Vagina (tissue), 2 donors: Measurements from ENCODE around the gene HRH1. TPM values are rescaled to one million over a fixed set of nuclear protein-coding genes. Genes with fewer than 3 reads are reported as not detected.
A peak's percentile ranks its signal among the peaks of the same experiment; 100 is the strongest.
"Not testable (repeated sequence)": the region's sequence is repeated elsewhere in the genome, so short reads cannot be mapped to it uniquely, and the experiment has no call there.

ENCODE experiments used
- DNase-seq, 2 donors: peaks; one replicate each; pipeline ENCODE4 v3.0.0-alpha.2; 2017; ENCODE audit errors: extremely low spot score in 2 of 2
- H3K27ac ChIP-seq: fragments of 200-600 bp; sonication (generic); one replicate; pipeline ENCODE4 v1.5.1; 2019
- H3K27me3 ChIP-seq: fragments of 200-600 bp; sonication (generic); one replicate; pipeline ENCODE4 v1.5.1; 2019
- H3K36me3 ChIP-seq, 2 donors: fragments of 200-600 bp; sonication (generic); one replicate each; pipeline ENCODE4 v1.5.1; 2017 to 2019
- H3K4me1 ChIP-seq: fragments of 200-600 bp; sonication (generic); one replicate; pipeline ENCODE4 v1.5.1; 2019
- H3K4me3 ChIP-seq, 2 donors: fragments of 200-600 bp; sonication (generic); 1 replicate in 1 of 2; 2 replicates in 1 of 2; pipeline ENCODE4 v1.5.1; 2016 to 2019
- H3K9me3 ChIP-seq: fragments of 200-600 bp; sonication (generic); one replicate; pipeline ENCODE4 v1.5.1; 2019
- POLR2A ChIP-seq, 2 donors: fragments of 450-650 bp; IDR thresholded peaks; one replicate each; pipeline ENCODE4 v1.6.1; 2017; ENCODE audit warnings: antibody characterized with exemption in 2 of 2, mild to moderate bottlenecking in 2 of 2, moderate library complexity in 2 of 2
- POLR2AphosphoS5 ChIP-seq, 2 donors: sonication (generic); formaldehyde crosslinking; IDR thresholded peaks; one replicate each; pipeline ENCODE4 v1.9.0; 2017; ENCODE audit warnings: antibody characterized with exemption in 2 of 2, mild to moderate bottlenecking in 2 of 2, low read depth in 1 of 2; ENCODE audit not compliant: insufficient read depth in 1 of 2
- intact Hi-C: fragments of 100-400 bp; cut with DNase I; formaldehyde crosslinking; loops from one replicate; pipeline ENCODE4 v1.15.1; 2023
- total RNA-seq: library from RNA; depleted of rRNA; stranded (reverse); fragments of >200 nt; gene quantifications from one replicate; pipeline ENCODE4 v1.2.3, GENCODE V29; 2016
- TF ChIP-seq, protein P1 (sequence below), 3 experiments: fragments of 450-650 bp in 2 of 3; fragments of 200-600 bp in 1 of 3; sonication (generic) in 1 of 3; IDR thresholded peaks; one replicate each; pipeline ENCODE4 v1.5.1; 2017 to 2019; ENCODE audit warnings: antibody characterized with exemption in 3 of 3, mild to moderate bottlenecking in 2 of 3, moderate library complexity in 2 of 3

Gene HRH1
- total RNA-seq, 1 donor from 2014 or later, result 9.3 TPM

GRCh38 chr3:11170052-11170770 is 15.9 kb downstream of the HRH1 start:
- Histone ChIP-seq H3K4me1 (peaks cover 60% of the 10 kb centered on the region), H3K36me3 (no peaks in the 10 kb centered on the region), H3K27ac (peak overlapping the region; percentile 44), H3K9me3 (no peaks in the 10 kb centered on the region), H3K4me3 (no peak overlapping the region), H3K27me3 (no peaks in the 10 kb centered on the region)
- TF ChIP-seq POLR2AphosphoS5 (IDR thresholded peaks at IDR 0.05; ENCODE audit: insufficient read depth in 1 of 2, low read depth in 1 of 2) (no peak), POLR2A (IDR thresholded peaks at IDR 0.05) (no peak)
- TF ChIP-seq, protein P1, sequence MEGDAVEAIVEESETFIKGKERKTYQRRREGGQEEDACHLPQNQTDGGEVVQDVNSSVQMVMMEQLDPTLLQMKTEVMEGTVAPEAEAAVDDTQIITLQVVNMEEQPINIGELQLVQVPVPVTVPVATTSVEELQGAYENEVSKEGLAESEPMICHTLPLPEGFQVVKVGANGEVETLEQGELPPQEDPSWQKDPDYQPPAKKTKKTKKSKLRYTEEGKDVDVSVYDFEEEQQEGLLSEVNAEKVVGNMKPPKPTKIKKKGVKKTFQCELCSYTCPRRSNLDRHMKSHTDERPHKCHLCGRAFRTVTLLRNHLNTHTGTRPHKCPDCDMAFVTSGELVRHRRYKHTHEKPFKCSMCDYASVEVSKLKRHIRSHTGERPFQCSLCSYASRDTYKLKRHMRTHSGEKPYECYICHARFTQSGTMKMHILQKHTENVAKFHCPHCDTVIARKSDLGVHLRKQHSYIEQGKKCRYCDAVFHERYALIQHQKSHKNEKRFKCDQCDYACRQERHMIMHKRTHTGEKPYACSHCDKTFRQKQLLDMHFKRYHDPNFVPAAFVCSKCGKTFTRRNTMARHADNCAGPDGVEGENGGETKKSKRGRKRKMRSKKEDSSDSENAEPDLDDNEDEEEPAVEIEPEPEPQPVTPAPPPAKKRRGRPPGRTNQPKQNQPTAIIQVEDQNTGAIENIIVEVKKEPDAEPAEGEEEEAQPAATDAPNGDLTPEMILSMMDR (IDR thresholded peaks at IDR 0.05), result no peak
- no peak for DNase-seq
- intact Hi-C loops, result no loop called here

- peaks cover 58% of the 10 kb centered on the region for H3K4me1 ChIP-seq
- H3K27ac ChIP-seq, result peak overlapping the region; percentile 64
- DNase-seq, result no peak
- no peak for TF ChIP-seq POLR2AphosphoS5 (IDR thresholded peaks at IDR 0.05; ENCODE audit: insufficient read depth in 1 of 2, low read depth in 1 of 2)
- TF ChIP-seq POLR2A (IDR thresholded peaks at IDR 0.05), result no peak
- TF ChIP-seq, protein P1 (IDR thresholded peaks at IDR 0.05), result no peak
- H3K4me3 ChIP-seq, result no peak overlapping the region
- intact Hi-C loops, result no loop called here
- no peaks in the 10 kb centered on the region for H3K9me3 ChIP-seq
- H3K36me3 ChIP-seq, result no peaks in the 10 kb centered on the region
- H3K27me3 ChIP-seq, result no peaks in the 10 kb centered on the region
Observed at GRCh38 chr3:11172096-11172690, 17.9 kb downstream of the HRH1 start.

DNA sequence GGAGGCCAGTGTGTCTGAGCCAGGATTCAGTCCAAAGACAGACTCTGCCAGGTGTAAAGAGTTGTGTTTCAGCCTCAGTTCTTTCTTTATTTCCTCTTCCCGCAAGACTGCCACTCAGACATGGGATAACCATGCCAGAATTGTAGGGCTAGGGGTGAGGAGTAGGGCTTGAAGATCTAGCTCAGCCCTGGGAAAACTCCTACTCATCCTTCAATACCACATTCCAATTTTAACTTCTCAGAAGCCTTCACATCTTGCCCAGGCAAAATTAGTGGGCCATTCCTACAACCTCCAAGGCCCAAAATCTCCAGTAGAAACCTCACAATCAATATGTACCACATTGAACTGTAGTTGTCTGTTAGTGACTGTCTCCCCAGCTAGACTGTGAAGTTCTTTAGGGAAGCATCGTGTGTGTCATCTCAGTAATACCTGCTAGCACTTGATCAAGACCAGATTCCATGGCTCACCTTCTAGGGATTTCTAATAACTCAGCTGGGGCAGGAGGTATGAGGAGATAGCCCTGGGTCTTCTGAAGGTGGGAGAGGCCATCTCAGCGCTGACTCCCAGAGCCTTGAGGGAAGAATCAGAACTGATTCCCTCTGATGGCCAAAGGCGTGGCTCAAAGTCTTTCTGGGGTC is 19.7 kb downstream of the HRH1 start:
- no peak overlapping the region for H3K4me3 ChIP-seq
- H3K4me1 ChIP-seq, result peaks cover 45% of the 10 kb centered on the region
- no peaks in the 10 kb centered on the region for H3K36me3 ChIP-seq
- no peaks in the 10 kb centered on the region for H3K9me3 ChIP-seq
- intact Hi-C loops, result no loop called here
- H3K27me3 ChIP-seq, result no peaks in the 10 kb centered on the region
- peak overlapping the region; percentile 3 for H3K27ac ChIP-seq
- no peak for DNase-seq
- no peak for TF ChIP-seq POLR2A (IDR thresholded peaks at IDR 0.05)
- TF ChIP-seq, protein P1 (IDR thresholded peaks at IDR 0.05), result no peak
- no peak for TF ChIP-seq POLR2AphosphoS5 (IDR thresholded peaks at IDR 0.05; ENCODE audit: insufficient read depth in 1 of 2, low read depth in 1 of 2)

DNA sequence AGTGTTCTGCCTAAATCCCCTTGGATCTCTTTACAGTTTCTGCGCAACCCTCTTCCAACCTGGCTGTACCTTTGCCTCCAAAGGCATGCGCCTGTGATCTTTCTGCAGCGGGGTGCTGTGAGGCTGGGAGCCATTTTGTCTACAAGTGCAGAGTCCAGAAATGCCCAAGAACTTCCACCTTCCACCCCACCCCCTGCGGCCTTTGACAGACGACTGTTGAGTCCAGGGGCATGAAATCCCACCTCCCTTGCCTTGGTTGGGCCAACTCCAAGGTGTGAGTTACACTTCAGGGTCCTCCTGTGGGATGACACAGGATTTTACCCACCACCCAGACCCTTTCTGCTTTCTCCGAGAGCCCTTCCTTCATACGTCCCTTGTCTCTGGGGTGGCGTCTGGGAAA is 24.1 kb downstream of the HRH1 start:
- no peaks in the 10 kb centered on the region for H3K27me3 ChIP-seq
- no peaks in the 10 kb centered on the region for H3K9me3 ChIP-seq
- TF ChIP-seq, protein P1 (IDR thresholded peaks at IDR 0.05), result no peak
- TF ChIP-seq POLR2AphosphoS5 (IDR thresholded peaks at IDR 0.05; ENCODE audit: insufficient read depth in 1 of 2, low read depth in 1 of 2) (no peak), POLR2A (IDR thresholded peaks at IDR 0.05) (no peak)
- intact Hi-C loops, result no loop called here
- H3K4me1 ChIP-seq, result peaks cover 22% of the 10 kb centered on the region
- no peak for DNase-seq
- H3K36me3 ChIP-seq, result no peaks in the 10 kb centered on the region
- no peak overlapping the region for H3K27ac ChIP-seq
- no peak overlapping the region for H3K4me3 ChIP-seq

DNA sequence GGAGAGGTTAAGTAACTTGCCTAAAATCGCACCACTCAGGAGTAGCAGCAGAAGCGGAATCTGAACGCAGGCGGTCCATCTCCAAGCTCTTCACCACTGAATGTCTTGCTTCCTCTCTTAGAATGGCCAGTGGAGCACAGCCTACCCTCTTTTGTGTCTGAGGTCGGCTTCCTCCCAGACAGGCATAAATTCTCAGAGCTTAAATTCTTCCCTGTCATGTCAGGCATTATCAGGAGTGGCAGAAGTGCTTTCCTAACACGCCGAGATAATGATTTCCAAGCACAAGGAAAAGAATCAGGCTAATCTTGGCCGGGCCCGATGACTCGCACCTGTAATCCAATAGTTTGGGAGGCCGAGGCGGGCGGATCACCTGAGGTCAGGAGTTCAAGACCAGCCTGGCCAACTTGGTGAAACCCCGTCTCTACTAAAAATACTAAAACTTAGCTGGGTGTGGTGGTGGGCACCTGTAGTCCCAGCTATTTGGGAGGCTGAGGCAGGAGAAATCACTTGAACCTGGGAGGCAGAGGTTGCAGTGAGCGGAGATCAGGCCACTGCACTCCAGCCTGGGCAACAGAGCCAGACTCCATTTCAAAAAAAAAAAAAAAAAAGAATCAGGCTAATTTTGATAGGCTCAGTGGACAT is 30.2 kb downstream of the HRH1 start:
- Histone ChIP-seq H3K27ac (peak overlapping the region; percentile 63), H3K4me1 (peaks cover 44% of the 10 kb centered on the region)
- DNase-seq, H3K36me3 ChIP-seq, H3K4me3 ChIP-seq, intact Hi-C loops, H3K27me3 ChIP-seq, H3K9me3 ChIP-seq: not testable (repeated sequence)
